ENCODE results near the gene HDAC7. TPM values are rescaled to one million over a fixed set of nuclear protein-coding genes. Genes with fewer than 3 reads are reported as not detected.

HDAC7 gene
- total and polyA plus RNA-seq, 12 donors: 26.9 to 75.6 (median 40.3) TPM

GRCh38 chr12:47783821-47784819, 35.6 kb downstream of the HDAC7 start:
- H3K27ac ChIP-seq: peak overlapping the region in 3 of 10 donors; percentile 9 to 64 (median 18)
- H3K36me3 ChIP-seq: peaks cover 0 to 90% (median 62%) of the 10 kb centered on the region in 9 donors
- no peak overlapping the region for H3K4me3 ChIP-seq
- H3K9me3 ChIP-seq: no peaks in the 10 kb centered on the region
- ATAC-seq: no peak
- WGBS, 2 donors: 84 to 86% methylated on average over 20 of the region's 20 CpGs
- H3K27me3 ChIP-seq: no peaks in the 10 kb centered on the region
- intact Hi-C loops (cut with DNase I): loop anchor here in 3 of 10 donors (5.0 kb wide), 2 partner anchors 33 to 53 kb away; partner anchors contain the start of gene HDAC7 (in 1 of the 3)
- H3K4me1 ChIP-seq: peaks cover under 1 to 44% (median 5%) of the 10 kb centered on the region in 9 donors
- TF ChIP-seq CTCF (IDR thresholded peaks at IDR 0.05): no peak
- DNase-seq: no peak

- H3K4me3 ChIP-seq: no peak overlapping the region
- no peaks in the 10 kb centered on the region for H3K9me3 ChIP-seq
- H3K36me3 ChIP-seq: peaks cover 0 to 81% (median 53%) of the 10 kb centered on the region in 9 donors
- peak overlapping the region in 3 of 10 donors; percentile 9 to 64 (median 18) for H3K27ac ChIP-seq
- 65 to 73% methylated on average over 17 of the region's 17 CpGs for WGBS, 2 donors
- H3K4me1 ChIP-seq: peaks cover 5 to 53% (median 14%) of the 10 kb centered on the region in 9 donors
- H3K27me3 ChIP-seq: no peaks in the 10 kb centered on the region
- ATAC-seq (no peak), DNase-seq (no peak)
- TF ChIP-seq CTCF (IDR thresholded peaks at IDR 0.05): no peak
- intact Hi-C loops (cut with DNase I): loop anchor here in 3 of 10 donors (5.0 kb wide), 2 partner anchors 34 to 54 kb away; partner anchors contain the start of gene HDAC7 (in 1 of the 3)
These were observed 36.5 kb downstream of the HDAC7 start for GRCh38 chr12:47783024-47783755.

GRCh38 chr12:47782372-47782770, 37.3 kb downstream of the HDAC7 start:
- DNase-seq (no peak), ATAC-seq (no peak)
- Histone ChIP-seq H3K4me1 (peaks cover 12 to 61% (median 22%) of the 10 kb centered on the region in 9 donors), H3K27me3 (no peaks in the 10 kb centered on the region), H3K9me3 (no peaks in the 10 kb centered on the region), H3K36me3 (peaks cover 0 to 73% (median 45%) of the 10 kb centered on the region in 9 donors), H3K4me3 (no peak overlapping the region), H3K27ac (peak overlapping the region in 2 of 10 donors; percentile 12 to 64)
- 71 to 73% methylated on average over 8 of the region's 8 CpGs for WGBS, 2 donors
- TF ChIP-seq CTCF (IDR thresholded peaks at IDR 0.05): no peak
- intact Hi-C loops (cut with DNase I): loop anchor here in 3 of 10 donors (5.0 kb wide), 2 partner anchors 35 to 55 kb away; partner anchors contain the start of gene HDAC7 (in 1 of the 3)
